GM19025 (cell line): ENCODE results near the gene NME9.

Experiments
- ATAC-seq: cut with Tn5 transposase; IDR thresholded peaks from one replicate; pipeline ENCODE4 v1.9.1; 2021; ENCODE audit warnings: mild to moderate bottlenecking, low read depth, moderate library complexity; ENCODE audit not compliant: unreplicated experiment

The NME9 gene

DNA sequence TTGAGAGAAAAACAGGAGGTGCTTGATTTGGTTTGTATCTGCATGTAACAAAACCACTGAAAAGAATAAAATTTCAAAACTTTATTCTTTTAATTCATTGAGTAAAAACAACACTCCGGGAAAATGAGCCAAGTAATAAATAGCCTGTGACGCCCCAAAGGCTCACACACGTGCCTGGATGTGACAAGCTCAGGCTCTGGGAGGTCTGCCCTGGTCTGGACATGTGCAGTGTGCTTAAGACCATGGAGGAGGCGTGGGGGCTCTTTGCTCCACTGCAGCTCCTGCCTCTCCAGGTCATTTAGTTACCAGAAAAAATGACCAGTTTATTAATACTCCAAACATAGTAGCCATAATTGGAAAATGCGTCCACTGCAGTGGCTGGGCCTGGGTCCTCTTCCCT lies 8.6 kb upstream of the NME9 start:
- no peak for ATAC-seq

GRCh38 chr3:138336454-138336999 lies 6.9 kb upstream of the NME9 start:
- no peak for ATAC-seq

GRCh38 chr3:138334608-138335007 lies 5.0 kb upstream of the NME9 start:
- no peak for ATAC-seq

DNA sequence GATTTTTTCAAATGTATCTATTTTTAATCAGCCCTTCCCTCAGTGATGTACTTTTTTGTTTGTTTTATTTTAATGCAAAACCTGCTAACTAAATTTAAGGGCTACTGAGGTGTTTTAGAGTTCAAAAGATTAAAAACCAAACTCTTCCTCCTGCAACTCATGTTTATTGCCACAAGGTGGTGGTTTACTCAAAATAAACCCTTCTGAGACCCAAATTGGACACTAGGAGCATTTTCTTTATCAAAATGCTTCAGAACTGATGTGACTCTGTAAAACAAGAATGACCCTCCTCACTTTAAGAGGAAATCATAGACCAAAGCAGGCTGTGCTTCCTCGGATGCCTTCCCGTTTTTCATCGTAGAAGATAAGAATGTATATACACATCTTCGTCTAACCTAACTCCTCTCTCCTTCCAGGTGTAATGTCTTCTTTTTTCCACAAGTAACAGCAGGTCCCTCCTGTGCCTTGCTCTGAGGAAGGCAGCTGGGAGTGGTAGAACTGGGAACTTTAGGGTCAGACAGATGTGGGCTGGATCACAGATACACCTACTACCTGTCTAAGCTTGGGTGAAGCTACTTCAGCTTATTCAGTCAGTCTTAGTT lies 2.9 kb upstream of the NME9 start:
- no peak for ATAC-seq

GRCh38 chr3:138331143-138331894 lies 1.7 kb upstream of the NME9 start:
- ATAC-seq = no peak

DNA sequence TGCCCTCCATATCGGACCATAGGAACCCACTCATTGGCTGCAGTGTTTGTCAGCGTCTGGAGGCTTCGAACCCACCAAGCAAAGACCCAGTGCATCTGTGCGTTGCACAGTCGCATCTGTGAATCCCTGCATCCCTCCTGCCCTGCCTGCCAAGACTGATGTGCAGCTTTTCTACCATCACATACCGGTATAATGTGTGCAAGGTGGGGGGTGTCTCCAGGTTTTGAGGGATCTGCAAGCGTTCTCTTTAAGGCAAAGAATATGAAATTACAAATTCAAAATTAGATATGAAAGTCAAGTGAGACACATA lies 288 bp upstream of the NME9 start:
- ATAC-seq = no peak

GRCh38 chr3:138328341-138328740 lies 1.3 kb downstream of the NME9 start:
- ATAC-seq = no peak

GRCh38 chr3:138327831-138328230 lies 1.8 kb downstream of the NME9 start:
- no peak for ATAC-seq

- ATAC-seq = no peak
Observed at GRCh38 chr3:138326866-138327595, 2.6 kb downstream of the NME9 start.

GRCh38 chr3:138325990-138326389 lies 3.7 kb downstream of the NME9 start:
- no peak for ATAC-seq

DNA sequence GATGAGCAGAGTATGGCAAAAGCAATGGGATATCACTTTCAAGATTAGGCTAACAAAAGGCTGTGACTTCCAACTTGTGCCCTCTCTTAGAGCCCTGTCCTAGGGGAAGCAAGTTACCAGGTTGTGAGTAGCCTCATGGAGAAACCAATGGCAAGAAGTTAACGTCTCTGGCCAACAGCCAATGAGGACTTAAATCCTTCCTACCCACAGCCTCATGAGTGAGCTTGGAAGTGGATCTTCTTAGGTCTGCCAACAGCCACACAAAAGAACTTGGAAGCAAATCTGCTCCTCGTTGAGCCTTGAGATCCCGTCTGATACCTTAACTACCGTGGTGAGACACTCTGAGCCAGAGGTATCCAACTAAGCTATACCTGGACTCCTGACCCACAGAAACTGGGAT lies 5.7 kb downstream of the NME9 start:
- ATAC-seq = no peak

DNA sequence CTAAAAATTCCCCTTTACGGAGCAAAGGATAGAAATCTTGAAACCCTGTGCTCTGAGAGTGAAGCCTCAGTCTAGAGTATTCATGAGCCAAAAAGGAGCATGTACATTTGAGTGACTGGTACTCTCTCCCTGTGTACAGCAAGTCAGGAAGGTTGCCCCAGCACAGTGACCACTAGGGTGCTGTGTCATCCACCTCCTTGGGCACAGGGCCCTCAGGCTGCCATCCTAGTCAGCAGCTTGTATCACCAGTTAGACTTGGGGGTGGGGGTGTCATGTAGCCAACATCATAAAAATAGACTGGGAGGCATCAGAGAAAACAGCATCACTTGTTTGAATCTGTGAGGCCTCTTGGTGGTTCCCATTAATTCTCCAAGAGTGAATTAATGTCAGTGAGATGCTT lies 12.0 kb downstream of the NME9 start:
- ATAC-seq = no peak

GRCh38 chr3:138314751-138315150 lies 14.9 kb downstream of the NME9 start:
- no peak for ATAC-seq

DNA sequence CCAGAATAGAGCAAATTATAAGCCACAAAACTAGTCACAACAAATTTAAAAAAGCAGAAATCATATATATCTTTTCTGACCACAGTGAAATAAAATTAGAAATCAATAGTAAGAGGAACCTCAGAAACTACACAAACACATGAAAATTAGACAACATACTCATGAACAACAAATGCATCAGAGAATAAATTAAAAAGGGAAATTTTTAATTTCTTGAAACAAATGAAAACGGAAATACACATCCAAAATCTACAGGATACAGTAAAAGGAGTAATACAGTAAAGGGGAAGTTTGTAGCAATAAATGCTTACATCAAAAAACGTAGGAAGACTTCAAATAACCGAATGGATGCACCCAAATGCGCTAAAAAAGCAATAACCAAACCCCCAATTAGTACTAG lies 19.2 kb downstream of the NME9 start:
- no peak for ATAC-seq

- ATAC-seq = no peak
Observed at GRCh38 chr3:138308783-138309182, 20.9 kb downstream of the NME9 start.

DNA sequence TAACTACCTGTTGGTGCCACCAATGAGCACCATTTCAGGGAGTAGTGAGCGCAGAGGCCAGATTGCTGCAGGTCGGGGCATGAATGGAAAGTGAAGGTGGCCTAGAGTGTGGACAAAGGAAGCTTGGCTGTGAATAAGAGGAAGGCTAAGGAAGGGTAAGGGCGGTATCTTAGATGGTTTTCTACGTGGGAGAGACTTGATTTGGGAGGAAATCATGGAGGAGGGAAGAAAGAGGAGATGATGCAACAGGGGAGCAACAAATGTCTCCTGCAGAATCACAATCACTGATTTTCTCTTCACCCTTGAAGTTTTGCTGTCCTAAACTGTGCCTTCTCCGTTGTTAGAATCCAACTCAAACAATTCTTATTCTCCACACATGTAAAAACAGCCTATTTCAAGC lies 21.8 kb downstream of the NME9 start:
- no peak for ATAC-seq

DNA sequence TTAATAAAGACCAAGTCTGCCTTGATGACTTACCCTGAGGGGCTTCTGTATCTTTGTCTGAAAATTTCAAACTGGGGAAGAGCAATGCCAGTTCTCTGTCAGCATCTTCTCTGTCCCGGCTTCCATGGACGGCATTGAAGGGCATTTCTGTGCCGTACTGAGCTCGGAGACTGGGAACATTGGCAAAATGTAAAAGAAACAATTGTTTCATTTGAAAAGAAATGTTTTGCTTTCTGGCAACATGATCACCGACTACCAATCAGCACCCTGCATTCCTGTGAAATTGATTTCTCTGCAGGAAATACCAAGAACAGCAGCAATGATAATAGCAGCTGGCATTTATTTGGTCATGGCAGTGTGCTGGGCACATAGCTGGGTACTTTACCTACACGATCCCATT lies 26.2 kb downstream of the NME9 start:
- ATAC-seq = no peak

DNA sequence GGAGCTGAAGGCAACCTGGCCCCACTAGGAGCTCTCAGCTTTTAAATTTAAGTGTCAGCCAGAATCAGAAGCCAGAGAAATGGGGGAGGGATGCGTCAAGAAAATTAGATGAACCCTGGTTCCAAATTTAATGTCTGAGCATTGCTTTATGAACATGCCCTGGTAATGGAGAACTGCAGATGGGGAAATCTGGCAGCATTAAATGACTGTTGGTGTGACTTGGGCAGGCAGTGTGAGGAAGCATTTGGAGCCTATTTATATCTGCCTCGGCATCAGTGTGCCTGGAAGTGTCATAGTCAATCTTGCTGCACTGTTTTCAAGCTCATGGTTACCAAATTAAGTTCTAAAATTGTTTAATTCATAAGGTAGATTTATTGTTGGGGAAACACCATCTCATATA lies 29.0 kb downstream of the NME9 start:
- no peak for ATAC-seq

DNA sequence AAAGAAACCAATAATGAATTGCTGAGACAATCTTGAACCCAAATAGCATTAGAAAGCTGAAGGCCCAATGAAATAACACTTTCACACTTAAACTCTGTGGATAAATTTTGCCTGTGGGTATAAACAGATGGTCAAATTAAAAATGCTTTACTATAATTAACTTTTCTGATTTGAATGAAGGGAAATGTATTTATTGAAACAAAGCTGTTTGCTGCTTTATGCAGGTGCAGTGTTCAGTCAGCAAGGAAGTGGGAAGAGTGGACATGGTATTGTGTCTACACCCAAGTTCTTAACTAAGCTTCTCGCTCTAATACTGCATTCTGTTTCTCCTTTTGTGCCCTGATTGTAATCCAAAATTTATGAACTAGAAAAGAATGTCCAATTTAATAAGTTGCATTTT lies 31.8 kb downstream of the NME9 start:
- ATAC-seq = no peak

- no peak for ATAC-seq
Observed at GRCh38 chr3:138297059-138297607, 32.5 kb downstream of the NME9 start.

GRCh38 chr3:138296639-138297038 lies 33.0 kb downstream of the NME9 start:
- ATAC-seq = no peak
